HEK293 (cell line): ENCODE measurements around the gene IGDCC3.

Experiments used
- CTCF ChIP-seq: fragments of 450-650 bp; formaldehyde crosslinking; IDR thresholded peaks from 2 replicates; pipeline ENCODE4 v1.5.1; 2016; ENCODE audit warnings: missing biosample characterization, missing genetic modification characterization
- WT1 ChIP-seq: fragments of 450-650 bp; formaldehyde crosslinking; IDR thresholded peaks from 2 replicates; pipeline ENCODE4 v1.5.1; 2016; ENCODE audit warnings: missing biosample characterization, missing genetic modification characterization
- ZBTB8A ChIP-seq: fragments of 450-650 bp; formaldehyde crosslinking; IDR thresholded peaks from 2 replicates; pipeline ENCODE4 v1.5.1; 2016; ENCODE audit warnings: missing biosample characterization, missing genetic modification characterization
- ZNF843 ChIP-seq: fragments of 450-650 bp; formaldehyde crosslinking; IDR thresholded peaks from 2 replicates; pipeline ENCODE4 v1.5.1; 2016; ENCODE audit warnings: missing biosample characterization, missing genetic modification characterization

GRCh38 chr15:65401611-65402240 is 23.9 kb upstream of the IGDCC3 start:
- no peak for TF ChIP-seq CTCF (tag by site-specific recombination)
- TF ChIP-seq ZBTB8A (tag by site-specific recombination), result no peak
- TF ChIP-seq ZNF843 (tag by site-specific recombination), result no peak
- no peak for TF ChIP-seq WT1 (tag by site-specific recombination)
